Hepatocyte (in vitro differentiated cells): ENCODE data around the gene AP3D1. TPM values are rescaled to one million over a fixed set of nuclear protein-coding genes. Genes with fewer than 3 reads are reported as not detected.

Experiments
- DNase-seq: peaks from one replicate; pipeline ENCODE4 v3.0.0-alpha.2; 2016; ENCODE audit warnings: low spot score
- H2AFZ ChIP-seq: fragments of 200-600 bp; sonication (generic); 2 replicates; pipeline ENCODE4 v1.6.0; 2016; ENCODE audit warnings: antibody characterized with exemption, mild to moderate bottlenecking
- H3K27ac ChIP-seq: fragments of 200-600 bp; sonication (generic); 2 replicates; pipeline ENCODE4 v1.5.1; 2016; ENCODE audit warnings: mild to moderate bottlenecking
- H3K27me3 ChIP-seq: fragments of 200-600 bp; sonication (generic); 2 replicates; pipeline ENCODE4 v1.6.1; 2016
- H3K36me3 ChIP-seq: fragments of 200-600 bp; sonication (generic); replicated peaks from 2 replicates; pipeline ENCODE4 v1.5.1; 2016; ENCODE audit warnings: low read depth; ENCODE audit not compliant: insufficient read depth
- H3K4me1 ChIP-seq: fragments of 200-600 bp; sonication (generic); 2 replicates; pipeline ENCODE4 v1.5.1; 2016; ENCODE audit warnings: mild to moderate bottlenecking, moderate library complexity; ENCODE audit not compliant: insufficient read depth
- H3K4me2 ChIP-seq: fragments of 200-600 bp; sonication (generic); 2 replicates; pipeline ENCODE4 v1.6.0; 2016
- H3K4me3 ChIP-seq: fragments of 200-600 bp; sonication (generic); 2 replicates; pipeline ENCODE4 v1.5.1; 2016; ENCODE audit warnings: mild to moderate bottlenecking
- H3K79me2 ChIP-seq: fragments of 200-600 bp; sonication (generic); 2 replicates; pipeline ENCODE4 v1.6.0; 2017; ENCODE audit warnings: mild to moderate bottlenecking
- H3K9me2 ChIP-seq: fragments of 200-600 bp; sonication (generic); replicated peaks from 2 replicates; pipeline ENCODE4 v1.6.0; 2017; ENCODE audit warnings: mild to moderate bottlenecking; ENCODE audit not compliant: insufficient read depth
- H3K9me3 ChIP-seq: fragments of 200-600 bp; sonication (generic); 2 replicates; pipeline ENCODE4 v1.5.1; 2016; ENCODE audit warnings: low read depth, mild to moderate bottlenecking
- H4K20me1 ChIP-seq: fragments of 200-600 bp; sonication (generic); 2 replicates; pipeline ENCODE4 v1.6.0; 2016; ENCODE audit warnings: mild to moderate bottlenecking; ENCODE audit not compliant: insufficient read depth, poor library complexity, severe bottlenecking
- CTCF ChIP-seq: fragments of 200-600 bp; sonication (generic); IDR thresholded peaks from 2 replicates; pipeline ENCODE4 v1.5.1; 2016; ENCODE audit warnings: antibody characterized with exemption, mild to moderate bottlenecking; ENCODE audit not compliant: poor library complexity
- EZH2 ChIP-seq: fragments of 200-600 bp; sonication (generic); IDR thresholded peaks from 2 replicates; pipeline ENCODE4 v1.6.1; 2016; ENCODE audit warnings: antibody characterized with exemption, mild to moderate bottlenecking, borderline replicate concordance
- EZH2phosphoT487 ChIP-seq: fragments of 200-600 bp; sonication (generic); IDR thresholded peaks from one replicate; pipeline ENCODE4 v1.6.1; 2018; ENCODE audit warnings: antibody characterized with exemption, mild to moderate bottlenecking, low read depth, moderate library complexity; ENCODE audit not compliant: unreplicated experiment, severe bottlenecking
- WGBS: methylation state at CpG from one replicate; pipeline ENCODE4 v1.1.6; 2016; ENCODE audit warnings: low lambda C conversion rate; ENCODE audit errors: missing lambda C conversion rate; 5-methylcytosine and 5-hydroxymethylcytosine counted together
- polyA plus RNA-seq: library from polyadenylated mRNA; unstranded; fragments of >200 nt; fragmentation: Nextera tagmentation; extraction: Ambion mirVana; gene quantifications from 2 replicates; pipeline ENCODE4 v1.2.1, GENCODE V29; 2016
- total RNA-seq: library from RNA; depleted of rRNA; stranded (reverse); fragments of >200 nt; gene quantifications from 2 replicates; pipeline ENCODE4 v1.2.3, GENCODE V29; 2014

Gene AP3D1
- total and polyA plus RNA-seq, 2 experiments from 2014 or later: 102 to 108 TPM

GRCh38 chr19:2195361-2195760, 44.0 kb upstream of the AP3D1 start:
- Histone ChIP-seq H3K9me2 (no peaks in the 10 kb centered on the region), H3K4me2 (no peak overlapping the region), H3K4me3 (no peak overlapping the region), H3K36me3 (no peaks in the 10 kb centered on the region), H3K9me3 (no peaks in the 10 kb centered on the region), H2AFZ (no peak overlapping the region), H3K4me1 (no peaks in the 10 kb centered on the region), H4K20me1 (peaks cover 9% of the 10 kb centered on the region), H3K79me2 (peaks cover 26% of the 10 kb centered on the region), H3K27ac (no peak overlapping the region), H3K27me3 (no peaks in the 10 kb centered on the region)
- TF ChIP-seq EZH2 (no peak), EZH2phosphoT487 (no peak), CTCF (no peak)
- WGBS: 94% methylated on average over 12 of the region's 13 CpGs
- DNase-seq: no peak

DNA sequence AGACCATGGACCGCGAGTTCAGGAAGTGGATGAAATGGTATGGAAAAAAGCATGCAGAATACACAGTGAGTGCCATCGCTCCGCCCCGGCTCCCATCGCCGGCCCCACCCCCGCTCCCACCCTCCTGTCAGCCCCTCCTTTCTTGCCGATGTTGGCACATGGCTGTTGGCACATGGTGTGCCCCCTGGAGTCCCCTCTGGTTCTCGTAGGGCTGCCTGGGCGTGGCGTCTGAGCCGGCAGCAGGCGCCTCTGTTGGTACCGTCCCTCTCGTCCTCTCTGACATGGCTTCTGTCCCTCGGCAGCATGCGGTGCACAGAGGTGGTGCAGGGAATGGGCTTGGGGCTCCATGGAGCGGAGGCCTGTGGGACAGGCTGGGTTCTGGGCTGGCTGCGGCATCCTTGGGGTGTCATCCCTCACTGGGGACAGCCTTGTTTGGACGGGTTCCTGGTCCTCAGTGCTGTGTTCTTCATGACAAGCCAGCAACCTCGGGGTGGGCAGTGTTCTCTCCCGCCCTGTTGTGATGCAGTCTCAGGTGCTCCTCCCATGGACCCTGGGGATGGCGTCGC, 43.2 kb upstream of the AP3D1 start:
- Histone ChIP-seq H3K9me3 (no peaks in the 10 kb centered on the region), H2AFZ (no peak overlapping the region), H3K4me3 (no peak overlapping the region), H3K79me2 (peaks cover 25% of the 10 kb centered on the region), H3K9me2 (no peaks in the 10 kb centered on the region), H4K20me1 (peaks cover 9% of the 10 kb centered on the region), H3K4me1 (no peaks in the 10 kb centered on the region), H3K4me2 (no peak overlapping the region), H3K27me3 (no peaks in the 10 kb centered on the region), H3K27ac (no peak overlapping the region), H3K36me3 (no peaks in the 10 kb centered on the region)
- no peak for DNase-seq
- 97% methylated on average over 18 of the region's 25 CpGs for WGBS
- TF ChIP-seq EZH2phosphoT487 (no peak), CTCF (no peak), EZH2 (no peak)

DNA sequence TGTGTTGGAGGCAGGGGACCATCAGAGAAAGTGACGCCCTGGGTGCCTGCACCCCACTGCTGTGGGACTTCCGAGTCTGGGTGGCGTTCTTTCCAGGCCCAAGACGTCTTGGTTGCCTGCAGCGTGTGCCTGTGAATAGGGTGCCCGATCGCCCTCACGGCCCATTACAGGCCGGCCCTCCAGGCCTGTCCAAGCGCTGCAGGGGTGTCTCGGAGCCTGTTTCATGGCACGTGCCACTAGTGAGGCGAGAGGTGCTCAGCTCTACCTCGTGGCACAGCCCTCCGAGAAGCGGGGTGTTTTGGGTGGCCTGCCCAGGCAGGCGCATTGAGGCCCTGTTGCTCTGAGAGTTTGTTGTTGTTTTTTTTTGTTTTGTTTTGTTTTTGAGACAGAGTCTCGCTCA, 42.4 kb upstream of the AP3D1 start:
- no peak overlapping the region for H3K4me2 ChIP-seq
- H3K27ac ChIP-seq: no peak overlapping the region
- H3K9me3 ChIP-seq: no peaks in the 10 kb centered on the region
- no peaks in the 10 kb centered on the region for H3K27me3 ChIP-seq
- no peak for DNase-seq
- no peak overlapping the region for H2AFZ ChIP-seq
- TF ChIP-seq EZH2phosphoT487: no peak
- no peak for TF ChIP-seq CTCF
- TF ChIP-seq EZH2: no peak
- peaks cover 29% of the 10 kb centered on the region for H3K79me2 ChIP-seq
- peaks cover 2% of the 10 kb centered on the region for H4K20me1 ChIP-seq
- H3K9me2 ChIP-seq: no peaks in the 10 kb centered on the region
- WGBS: over 99% methylated on average over 18 of the region's 18 CpGs
- no peaks in the 10 kb centered on the region for H3K4me1 ChIP-seq
- H3K4me3 ChIP-seq: no peak overlapping the region
- no peaks in the 10 kb centered on the region for H3K36me3 ChIP-seq
